AG09309 (cell line): Measurements from ENCODE around the gene ATP5F1E.

Source experiments
- DNase-seq: peaks from one replicate; pipeline ENCODE4 v3.0.0-alpha.2; 2010; ENCODE audit warnings: low read depth
- H3K4me3 ChIP-seq: 2 replicates; pipeline ENCODE4 v1.5.1; 2011; ENCODE audit warnings: mild to moderate bottlenecking, low read depth, low read length, moderate library complexity; ENCODE audit not compliant: control insufficient read depth
- TF ChIP-seq, protein P1 (sequence below): IDR thresholded peaks from 2 replicates; pipeline ENCODE4 v1.5.1; 2011; ENCODE audit warnings: mild to moderate bottlenecking, low read depth, low read length, inconsistent platforms; ENCODE audit not compliant: insufficient read depth, control insufficient read depth; ENCODE audit errors: missing control alignments

ATP5F1E gene

DNA sequence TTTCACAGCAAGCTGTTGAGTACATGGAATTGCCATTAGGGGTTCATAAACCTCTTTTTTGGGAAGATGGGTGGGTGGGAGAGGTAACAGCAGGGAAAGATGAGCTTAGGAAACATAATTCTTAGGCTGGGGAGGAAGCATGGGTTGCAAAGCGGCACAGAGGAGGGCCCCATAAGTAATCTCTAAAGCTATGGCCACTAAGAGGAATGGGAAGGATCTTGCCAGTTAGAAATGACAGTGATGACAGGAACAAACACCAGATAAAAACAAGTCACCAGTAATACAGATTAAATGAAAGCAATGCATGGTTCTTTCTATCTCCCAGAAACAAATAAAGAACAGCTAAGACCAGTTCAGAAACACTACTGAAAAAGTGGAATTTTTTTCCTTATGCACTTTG, 41.4 kb upstream of the ATP5F1E start:
- H3K4me3 ChIP-seq = no peak overlapping the region
- TF ChIP-seq, protein P1, sequence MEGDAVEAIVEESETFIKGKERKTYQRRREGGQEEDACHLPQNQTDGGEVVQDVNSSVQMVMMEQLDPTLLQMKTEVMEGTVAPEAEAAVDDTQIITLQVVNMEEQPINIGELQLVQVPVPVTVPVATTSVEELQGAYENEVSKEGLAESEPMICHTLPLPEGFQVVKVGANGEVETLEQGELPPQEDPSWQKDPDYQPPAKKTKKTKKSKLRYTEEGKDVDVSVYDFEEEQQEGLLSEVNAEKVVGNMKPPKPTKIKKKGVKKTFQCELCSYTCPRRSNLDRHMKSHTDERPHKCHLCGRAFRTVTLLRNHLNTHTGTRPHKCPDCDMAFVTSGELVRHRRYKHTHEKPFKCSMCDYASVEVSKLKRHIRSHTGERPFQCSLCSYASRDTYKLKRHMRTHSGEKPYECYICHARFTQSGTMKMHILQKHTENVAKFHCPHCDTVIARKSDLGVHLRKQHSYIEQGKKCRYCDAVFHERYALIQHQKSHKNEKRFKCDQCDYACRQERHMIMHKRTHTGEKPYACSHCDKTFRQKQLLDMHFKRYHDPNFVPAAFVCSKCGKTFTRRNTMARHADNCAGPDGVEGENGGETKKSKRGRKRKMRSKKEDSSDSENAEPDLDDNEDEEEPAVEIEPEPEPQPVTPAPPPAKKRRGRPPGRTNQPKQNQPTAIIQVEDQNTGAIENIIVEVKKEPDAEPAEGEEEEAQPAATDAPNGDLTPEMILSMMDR = no peak
- DNase-seq = no peak

DNA sequence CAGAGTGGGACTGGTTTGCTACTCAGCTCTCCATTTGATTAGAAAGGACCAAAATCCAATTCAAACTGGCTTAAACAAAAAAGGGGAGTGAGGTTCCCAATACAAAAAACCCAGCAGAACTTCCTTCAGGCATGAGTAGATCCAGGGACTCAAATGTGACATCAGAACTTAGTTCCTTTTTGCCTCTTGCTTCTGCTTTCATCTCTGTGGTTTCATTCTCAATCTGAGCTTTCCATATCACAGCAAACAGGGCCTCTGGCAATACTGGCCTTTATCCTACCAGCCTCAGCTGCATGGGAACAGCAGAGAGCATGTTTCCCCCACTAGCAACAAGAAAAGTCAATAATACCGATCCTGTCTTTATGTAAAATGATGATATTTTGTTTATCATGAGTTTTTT, 39.1 kb upstream of the ATP5F1E start:
- TF ChIP-seq, protein P1 = no peak
- H3K4me3 ChIP-seq = no peak overlapping the region
- no peak for DNase-seq

DNA sequence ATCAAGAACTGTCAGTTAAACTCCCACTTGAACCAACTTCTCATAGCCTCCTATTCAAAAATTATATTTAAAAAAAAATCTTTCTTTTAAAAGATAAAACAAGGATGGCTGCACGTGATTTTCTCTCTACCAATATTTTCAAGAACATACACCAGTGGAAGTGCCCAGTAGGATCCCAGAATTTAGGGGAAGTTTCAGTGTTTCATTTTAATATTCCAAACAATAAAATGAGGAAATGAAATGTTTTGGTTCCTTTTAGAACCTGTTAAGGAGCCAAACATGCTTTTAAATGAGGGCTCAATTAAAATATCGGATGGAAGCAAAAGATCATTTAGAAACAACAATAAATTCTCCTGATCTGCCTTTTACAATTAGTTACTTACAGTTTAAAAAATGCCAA, 36.9 kb upstream of the ATP5F1E start:
- H3K4me3 ChIP-seq = no peak overlapping the region
- TF ChIP-seq, protein P1 = no peak
- no peak for DNase-seq

DNA sequence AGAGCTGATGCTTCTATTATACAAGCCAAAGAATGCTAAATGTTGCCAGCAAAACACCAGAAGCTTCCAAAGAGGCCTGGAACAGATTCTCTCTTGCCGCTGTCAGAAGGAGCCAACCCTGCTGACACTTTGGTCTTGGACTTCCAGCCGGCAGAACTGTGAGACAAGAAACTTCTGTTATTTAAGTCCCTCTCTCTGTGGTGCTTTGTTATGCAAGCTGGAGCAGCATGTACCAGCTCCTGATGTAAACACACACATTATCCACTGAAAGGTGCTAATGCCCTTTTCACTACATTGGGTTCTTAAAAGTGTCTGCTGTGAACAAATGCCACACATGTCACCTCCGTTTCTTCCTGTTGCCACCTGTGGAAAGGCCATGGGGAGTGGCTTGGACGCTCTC, 36.4 kb upstream of the ATP5F1E start:
- TF ChIP-seq, protein P1 = no peak
- no peak overlapping the region for H3K4me3 ChIP-seq
- no peak for DNase-seq

DNA sequence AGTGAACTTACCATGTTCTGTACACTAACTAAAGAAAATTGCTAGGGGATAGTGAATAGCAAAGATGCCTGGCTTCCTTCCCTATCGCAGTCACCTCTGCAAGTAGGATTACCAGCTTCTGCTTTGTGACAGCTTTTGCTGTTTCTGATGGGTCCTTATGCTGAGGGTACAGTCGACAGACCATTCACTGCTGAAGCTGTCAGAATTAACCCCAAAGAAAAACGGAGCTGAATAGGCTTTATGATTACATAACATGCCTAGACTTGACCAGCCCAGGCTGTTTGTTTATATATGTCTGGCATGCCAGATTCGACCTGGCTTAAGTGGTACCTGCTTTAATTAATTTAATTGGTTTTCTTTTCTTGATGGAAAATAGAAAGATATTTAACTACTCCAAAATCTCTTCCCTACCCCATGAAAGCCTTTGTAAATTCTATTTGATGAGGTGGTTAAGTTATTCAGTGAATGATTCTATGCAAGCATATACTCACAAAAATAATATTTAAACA, 32.1 kb upstream of the ATP5F1E start:
- H3K4me3 ChIP-seq = no peak overlapping the region
- no peak for DNase-seq
- TF ChIP-seq, protein P1 = no peak

DNA sequence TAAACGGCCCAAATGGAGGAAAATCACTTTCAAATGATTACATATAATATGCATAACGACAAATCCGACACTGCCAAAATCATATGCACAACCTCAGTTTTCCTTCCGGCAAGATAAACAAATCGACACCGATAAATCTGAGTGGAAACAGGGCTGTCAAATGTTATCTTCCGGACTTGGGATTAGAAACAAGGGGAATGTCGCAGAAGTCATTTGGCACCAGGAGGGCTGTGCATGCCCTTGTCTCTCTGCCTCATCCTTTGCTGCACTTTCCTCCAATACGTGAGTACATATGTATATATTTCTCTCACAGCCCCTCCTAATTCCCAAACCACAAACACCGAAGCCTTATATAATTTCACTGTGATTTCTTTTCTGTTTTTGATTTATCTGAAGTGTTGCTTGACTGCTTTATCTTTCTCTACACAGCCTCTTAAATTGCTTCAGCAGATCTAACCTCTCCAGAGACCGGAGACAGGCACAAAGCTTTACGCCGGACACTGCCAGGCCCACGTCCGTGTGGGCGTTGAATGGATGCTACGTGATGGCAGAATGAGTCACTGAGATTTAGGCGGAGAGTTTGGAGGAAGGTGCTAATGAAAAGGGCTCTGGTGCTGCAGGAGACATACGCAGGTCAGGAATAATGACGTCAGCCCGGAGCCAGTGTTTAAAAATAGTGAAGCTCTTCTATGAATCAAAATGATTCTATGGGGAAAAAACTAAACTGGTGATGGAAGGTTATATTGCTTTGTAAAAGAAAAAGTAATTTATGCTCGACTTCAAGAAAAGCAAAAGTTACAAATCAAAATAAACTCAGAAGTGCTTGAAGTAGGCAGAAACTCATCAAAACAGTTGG, 31.5 kb upstream of the ATP5F1E start:
- TF ChIP-seq, protein P1 = no peak
- no peak overlapping the region for H3K4me3 ChIP-seq
- DNase-seq = no peak

DNA sequence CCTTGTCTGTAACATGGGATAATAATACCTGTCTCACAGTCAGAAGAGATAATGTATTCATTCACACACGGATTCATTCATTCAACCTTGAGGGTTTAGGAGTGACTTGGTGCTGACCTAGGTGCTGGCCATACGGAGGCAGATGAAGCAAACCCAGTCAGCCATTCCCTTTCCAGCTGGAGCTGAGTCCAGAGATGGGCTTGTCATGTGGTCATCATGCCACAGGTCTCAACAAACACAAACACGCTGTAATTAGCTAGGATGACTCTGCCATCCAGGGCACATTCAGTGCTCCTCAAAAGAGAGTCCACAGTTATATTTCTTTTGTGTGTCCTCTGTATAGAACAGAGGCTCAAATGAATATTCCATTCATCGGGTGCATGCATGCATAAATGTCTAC, 29.9 kb upstream of the ATP5F1E start:
- no peak overlapping the region for H3K4me3 ChIP-seq
- TF ChIP-seq, protein P1 = no peak
- no peak for DNase-seq
